ENCODE data around the gene ZBTB7A. TPM values are rescaled to one million over a fixed set of nuclear protein-coding genes. Genes with fewer than 3 reads are reported as not detected.

ZBTB7A gene
- total RNA-seq, 1 experiment from 2014 or later = 49.5 TPM

DNA sequence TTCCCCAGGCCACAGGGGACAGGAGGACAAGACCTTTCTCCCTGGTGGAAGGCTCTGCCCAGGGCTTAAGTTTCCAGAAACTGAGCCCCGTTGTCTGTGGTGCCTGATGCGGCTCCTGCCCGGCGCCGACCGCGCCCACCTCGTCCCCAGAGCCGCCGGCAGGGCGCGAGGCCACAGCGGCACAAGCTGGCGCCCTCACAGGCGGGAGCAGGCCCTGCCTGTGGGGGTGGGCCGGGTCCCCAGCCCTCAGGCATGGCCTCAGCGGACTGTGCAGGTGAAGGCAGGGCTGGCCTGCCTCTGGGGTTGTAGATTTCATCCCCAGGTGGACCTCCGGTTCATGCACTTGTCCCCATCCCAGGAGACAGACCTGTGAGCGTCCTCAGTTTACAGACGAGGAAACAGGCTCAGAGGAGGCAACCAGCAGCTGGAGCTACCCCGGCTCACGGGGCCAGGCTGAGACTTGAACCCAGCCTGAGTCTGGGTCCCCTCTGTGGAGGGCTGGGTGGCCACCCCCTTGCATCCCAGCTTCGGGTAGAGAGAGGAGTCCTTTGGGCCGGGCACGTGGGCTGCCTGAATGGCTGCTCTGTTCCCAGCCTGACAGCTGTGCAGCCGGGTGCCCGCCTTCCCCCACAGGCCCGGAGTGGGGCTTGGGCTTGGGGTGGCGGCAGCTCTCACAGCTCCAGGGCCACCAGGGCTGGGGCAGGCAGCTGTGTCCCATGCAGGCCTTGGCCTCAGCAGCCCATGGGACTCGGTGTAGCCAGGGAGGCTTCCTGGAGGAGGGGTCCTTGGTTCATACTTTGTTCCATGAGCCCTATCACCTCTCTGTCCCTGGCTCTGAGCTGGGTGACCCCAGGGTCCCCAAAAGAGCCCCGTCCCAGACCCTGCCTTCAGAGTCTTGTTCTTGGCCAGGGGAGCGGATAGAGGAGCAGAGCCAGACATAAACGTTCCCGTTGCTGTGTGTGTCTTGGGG is 32.4 kb downstream of the ZBTB7A start:
- DNase-seq (ENCODE audit: low read depth, low spot score) (no peak), ATAC-seq (no peak)
- no peaks in the 10 kb centered on the region for H4K20me1 ChIP-seq (ENCODE audit: insufficient read depth)
- no peak overlapping the region for H3K27ac ChIP-seq (ENCODE audit: low read depth, low read length)
- no peaks in the 10 kb centered on the region for H3K9me2 ChIP-seq (ENCODE audit: insufficient read depth)
- no peak overlapping the region for H2AFZ ChIP-seq (ENCODE audit: low read depth, low read length, poor library complexity, severe bottlenecking)
- ChIA-PET POLR2A (no interaction called here), RAD21 (ENCODE audit: low non-redundant PET in 1 of 2, low total read pairs in 2 of 2, uncharacterized antibody in 2 of 2, unreplicated experiment in 2 of 2) (no interaction called here), CTCF (no interaction called here)
- H3K27me3 ChIP-seq (ENCODE audit: insufficient read depth, low read length) = no peaks in the 10 kb centered on the region
- no peaks in the 10 kb centered on the region for H3K79me2 ChIP-seq (ENCODE audit: insufficient read depth, low read length)
- TF ChIP-seq JUND (IDR thresholded peaks at IDR 0.05) (no peak), ZNF274 (IDR thresholded peaks at IDR 0.05; ENCODE audit: low read depth, low read length) (no peak), ZFX (IDR thresholded peaks at IDR 0.05) (no peak), POLR2AphosphoS5 (IDR thresholded peaks at IDR 0.05; ENCODE audit: low read depth, low read length) (no peak), SP1 (IDR thresholded peaks at IDR 0.05; ENCODE audit: low read depth) (no peak), EZH2phosphoT487 (IDR thresholded peaks at IDR 0.05; ENCODE audit: borderline replicate concordance) (no peak), POLR2A (IDR thresholded peaks at IDR 0.05; ENCODE audit: borderline replicate concordance, extremely low read depth, insufficient read depth, insufficient read length) (no peak), SRF (IDR thresholded peaks at IDR 0.05; ENCODE audit: low read depth) (no peak), TCF7L2 (IDR thresholded peaks at IDR 0.05; ENCODE audit: borderline replicate concordance, extremely low read depth, insufficient read depth, insufficient read length) (no peak), EGR1 (IDR thresholded peaks at IDR 0.05; ENCODE audit: low read depth) (no peak), CBX3 (IDR thresholded peaks at IDR 0.05; ENCODE audit: low read depth) (no peak), CTCF (IDR thresholded peaks at IDR 0.05 in 2 of 3, conservative IDR thresholded peaks at IDR 0.05 in 1 of 3; ENCODE audit: borderline replicate concordance in 1 of 3, insufficient read depth in 1 of 3, low read depth in 2 of 3, low read length in 2 of 3) (no peak), YY1 (IDR thresholded peaks at IDR 0.05; ENCODE audit: extremely low read depth, insufficient replicate concordance, low read depth, low read length) (no peak), ZBTB33 (IDR thresholded peaks at IDR 0.05; ENCODE audit: extremely low read depth, insufficient replicate concordance, low read length) (no peak), EZH2 (IDR thresholded peaks at IDR 0.05) (no peak), FOSL1 (IDR thresholded peaks at IDR 0.05; ENCODE audit: low read depth) (no peak)
- H3K36me3 ChIP-seq (ENCODE audit: control insufficient read depth in 1 of 2, insufficient read depth in 2 of 2, low read length in 2 of 2) = peaks cover 3 to 23% of the 10 kb centered on the region in 2 experiments
- no TSS peak for BruUV-seq (replicated peaks)
- H3K4me3 ChIP-seq (replicated peaks in 1 of 2; ENCODE audit: low read depth in 1 of 2, low read length in 2 of 2) = no peak overlapping the region
- H3K4me1 ChIP-seq (ENCODE audit: control insufficient read depth in 1 of 2, insufficient read depth in 2 of 2, low read length in 2 of 2) = no peaks in the 10 kb centered on the region
- H3K9me3 ChIP-seq (ENCODE audit: control insufficient read depth in 1 of 2, insufficient read depth in 1 of 2, low read depth in 1 of 2, low read length in 2 of 2) = peaks cover 0 to 6% of the 10 kb centered on the region in 2 experiments; a peak in 1 of 4 replicates
- intact Hi-C loops (cut with micrococcal nuclease) = no loop called here
- no peak overlapping the region for H3K4me2 ChIP-seq (ENCODE audit: low read length)
- no peak overlapping the region for H3K9ac ChIP-seq (ENCODE audit: low read length)
